NB4 (cell line): Measurements from ENCODE around the gene MAT1A.
"Not testable (repeated sequence)": the region's sequence is repeated elsewhere in the genome, so short reads cannot be mapped to it uniquely, and the experiment has no call there.

ENCODE experiments used
- DNase-seq: peaks from one replicate; pipeline ENCODE4 v3.0.0; 2010; ENCODE audit warnings: low read depth
- H3K4me3 ChIP-seq: one replicate; pipeline ENCODE4 v1.5.1; 2011; ENCODE audit warnings: mild to moderate bottlenecking, low read depth, low read length, moderate library complexity
- MYC ChIP-seq: IDR thresholded peaks from 2 replicates; pipeline ENCODE4 v1.6.1; 2011; ENCODE audit warnings: low read depth, low read length
- POLR2A ChIP-seq: IDR thresholded peaks from 2 replicates; pipeline ENCODE4 v1.6.1; 2011; ENCODE audit warnings: mild to moderate bottlenecking; ENCODE audit not compliant: insufficient read length; ENCODE audit errors: extremely low read depth
- TF ChIP-seq, protein P1 (sequence below): IDR thresholded peaks from one replicate; pipeline ENCODE4 v1.5.1; 2012; ENCODE audit warnings: low read depth, low read length
- TF ChIP-seq, protein P2 (sequence below): IDR thresholded peaks from 2 replicates; pipeline ENCODE4 v1.6.1; 2011; ENCODE audit warnings: low read depth, low read length

The MAT1A gene

DNA sequence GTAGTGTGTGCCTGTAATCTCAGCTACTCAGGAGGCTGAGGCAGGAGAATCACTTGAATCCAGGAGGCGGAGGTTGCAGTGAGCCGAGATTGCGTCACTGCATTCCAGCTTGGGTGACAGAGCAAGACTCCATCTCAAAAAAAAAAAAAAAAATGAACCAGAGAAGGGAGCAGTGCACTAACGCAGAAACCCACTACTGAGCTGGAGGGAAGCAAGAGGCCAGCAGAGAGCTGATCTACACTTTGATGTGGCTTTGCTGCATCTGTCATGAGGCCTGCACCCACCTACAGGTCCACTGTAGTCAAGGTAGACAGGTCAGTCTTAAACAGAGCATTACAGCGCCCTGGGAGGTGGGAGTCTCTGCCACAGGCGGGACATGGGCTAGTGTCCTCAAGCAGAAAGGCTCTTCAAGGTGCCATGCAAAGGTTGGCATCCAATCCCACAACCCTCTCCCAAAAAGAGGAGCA, 30.0 kb downstream of the MAT1A start:
- no peak overlapping the region for H3K4me3 ChIP-seq
- no peak for DNase-seq
- TF ChIP-seq, protein P1, sequence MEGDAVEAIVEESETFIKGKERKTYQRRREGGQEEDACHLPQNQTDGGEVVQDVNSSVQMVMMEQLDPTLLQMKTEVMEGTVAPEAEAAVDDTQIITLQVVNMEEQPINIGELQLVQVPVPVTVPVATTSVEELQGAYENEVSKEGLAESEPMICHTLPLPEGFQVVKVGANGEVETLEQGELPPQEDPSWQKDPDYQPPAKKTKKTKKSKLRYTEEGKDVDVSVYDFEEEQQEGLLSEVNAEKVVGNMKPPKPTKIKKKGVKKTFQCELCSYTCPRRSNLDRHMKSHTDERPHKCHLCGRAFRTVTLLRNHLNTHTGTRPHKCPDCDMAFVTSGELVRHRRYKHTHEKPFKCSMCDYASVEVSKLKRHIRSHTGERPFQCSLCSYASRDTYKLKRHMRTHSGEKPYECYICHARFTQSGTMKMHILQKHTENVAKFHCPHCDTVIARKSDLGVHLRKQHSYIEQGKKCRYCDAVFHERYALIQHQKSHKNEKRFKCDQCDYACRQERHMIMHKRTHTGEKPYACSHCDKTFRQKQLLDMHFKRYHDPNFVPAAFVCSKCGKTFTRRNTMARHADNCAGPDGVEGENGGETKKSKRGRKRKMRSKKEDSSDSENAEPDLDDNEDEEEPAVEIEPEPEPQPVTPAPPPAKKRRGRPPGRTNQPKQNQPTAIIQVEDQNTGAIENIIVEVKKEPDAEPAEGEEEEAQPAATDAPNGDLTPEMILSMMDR: no peak
- TF ChIP-seq, protein P2, sequence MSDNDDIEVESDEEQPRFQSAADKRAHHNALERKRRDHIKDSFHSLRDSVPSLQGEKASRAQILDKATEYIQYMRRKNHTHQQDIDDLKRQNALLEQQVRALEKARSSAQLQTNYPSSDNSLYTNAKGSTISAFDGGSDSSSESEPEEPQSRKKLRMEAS: no peak
- TF ChIP-seq MYC (no peak), POLR2A (no peak)

DNA sequence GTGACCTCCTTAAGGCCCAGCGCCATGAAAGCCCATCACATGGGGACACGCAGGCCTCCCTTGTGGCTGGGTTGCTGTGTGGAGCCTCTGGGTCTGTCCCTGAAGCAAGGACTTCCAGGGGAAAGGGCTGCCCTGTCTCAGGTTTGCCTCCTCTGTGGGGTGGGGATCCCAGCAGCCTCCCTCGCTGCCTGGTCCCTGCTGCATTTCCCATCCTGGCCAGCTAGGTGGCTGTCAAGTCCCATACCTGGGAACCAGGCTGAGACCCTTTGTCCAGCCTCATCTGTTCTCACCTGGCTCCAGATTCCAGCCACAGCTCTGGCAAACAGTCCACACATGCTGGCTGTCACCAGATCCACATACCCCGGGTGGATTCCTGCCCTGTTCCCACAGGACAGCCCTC, 32.7 kb downstream of the MAT1A start:
- TF ChIP-seq, protein P1: peak; percentile 33
- not testable (repeated sequence) for H3K4me3 ChIP-seq, DNase-seq

DNA sequence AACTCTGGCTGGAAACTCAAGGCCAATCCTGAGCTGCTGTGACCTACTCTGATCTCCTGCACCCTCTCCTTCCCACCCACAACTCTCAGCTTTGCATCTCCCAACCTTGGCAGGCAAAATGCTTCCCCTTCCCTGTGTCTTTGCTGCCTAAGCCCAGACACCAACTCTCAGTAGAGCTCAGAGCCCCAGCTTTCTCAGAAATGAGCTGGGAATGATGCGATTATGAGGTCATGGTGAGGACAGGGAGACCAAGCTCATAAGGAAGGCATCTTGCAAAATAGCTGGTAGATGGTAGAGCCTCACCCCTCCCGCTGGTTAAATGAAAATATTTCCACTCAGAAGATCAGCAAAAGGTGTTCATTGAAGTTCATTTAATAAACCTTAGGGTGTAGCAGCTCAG, 34.7 kb downstream of the MAT1A start:
- not testable (repeated sequence) for DNase-seq, H3K4me3 ChIP-seq

DNA sequence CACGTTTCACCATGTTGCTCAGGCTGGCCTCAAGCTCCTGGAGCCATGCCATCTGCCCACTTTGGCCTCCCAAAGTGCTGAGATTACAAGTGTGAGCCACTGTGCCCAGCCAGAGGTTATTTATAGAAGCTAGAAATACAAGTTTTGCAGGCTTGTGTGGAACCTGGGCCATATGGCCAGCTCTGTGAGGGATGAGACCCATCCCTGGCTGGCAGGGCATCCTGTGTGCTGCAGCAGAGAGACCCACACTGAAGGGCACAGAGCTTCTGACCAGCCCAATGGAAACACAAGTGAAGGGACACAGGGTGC, 35.5 kb downstream of the MAT1A start:
- DNase-seq, H3K4me3 ChIP-seq: not testable (repeated sequence)

DNA sequence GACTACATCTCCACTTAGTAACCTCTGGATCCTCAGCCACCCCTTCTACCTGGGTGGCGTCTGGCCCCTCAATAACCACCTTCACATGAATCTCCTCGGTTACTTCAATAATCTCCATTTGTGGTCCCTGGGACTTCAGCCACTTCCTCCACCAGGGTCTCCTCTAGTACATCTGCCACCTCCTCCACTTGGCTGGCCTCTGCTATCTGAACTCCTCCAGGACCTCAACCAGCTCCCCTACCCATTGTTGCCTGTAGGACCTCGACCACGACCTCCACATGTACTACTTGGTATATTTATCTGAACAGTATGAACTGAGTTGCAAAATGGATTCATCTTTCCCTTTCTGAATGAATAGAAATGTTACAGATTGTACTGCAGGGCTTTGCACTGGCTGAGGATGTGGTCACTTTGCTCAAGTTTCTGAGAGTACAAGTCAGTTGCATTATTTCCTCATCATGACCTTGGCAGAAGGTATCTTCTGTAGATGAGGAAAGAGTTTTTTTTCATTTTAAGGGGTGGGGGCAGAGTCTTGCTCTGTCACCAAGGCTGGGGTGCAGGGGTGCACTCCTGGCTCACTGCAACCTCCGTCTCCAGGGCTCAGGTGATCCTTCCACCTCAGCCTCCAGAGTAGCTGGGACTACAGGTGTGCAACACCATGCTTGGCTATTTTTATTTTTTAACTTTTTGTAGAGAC, 36.0 kb downstream of the MAT1A start:
- H3K4me3 ChIP-seq: no peak overlapping the region
- TF ChIP-seq MYC: 0 out of 2 replicates have a peak, but pooled peaks have one; percentile 34
- TF ChIP-seq, protein P1: no peak
- no peak for TF ChIP-seq POLR2A
- TF ChIP-seq, protein P2: peak; percentile 24; the same call in 1 of the 2 replicates

DNA sequence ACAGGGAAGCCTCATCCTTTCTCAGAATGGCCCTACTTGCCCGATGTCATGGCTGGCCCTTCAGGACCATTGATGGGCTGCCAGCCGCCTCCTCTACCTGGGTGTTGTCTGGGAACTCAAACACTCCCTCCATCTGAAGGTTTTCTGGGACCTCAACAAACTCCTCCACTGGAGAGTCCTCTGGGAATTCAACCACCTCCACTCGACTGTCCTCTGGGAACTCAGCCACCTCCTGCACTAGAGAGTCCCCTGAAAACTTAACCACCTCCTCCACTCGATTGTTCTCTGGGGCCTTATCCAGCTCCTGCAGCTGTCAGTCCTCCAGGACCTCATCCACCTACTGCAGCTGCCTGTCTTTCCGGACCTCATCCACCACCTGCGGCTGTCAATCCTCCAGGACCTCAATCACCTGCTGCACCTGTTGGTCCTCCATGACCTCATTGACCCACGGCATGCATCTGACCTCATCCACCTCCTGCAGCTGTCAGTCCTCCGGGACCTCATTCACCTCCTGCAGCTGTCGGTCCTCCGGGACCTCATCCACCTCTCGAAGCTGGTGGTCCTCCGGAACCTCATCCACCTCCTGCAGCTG, 37.1 kb downstream of the MAT1A start:
- TF ChIP-seq, protein P1: no peak
- TF ChIP-seq MYC: no peak
- no peak for TF ChIP-seq POLR2A
- TF ChIP-seq, protein P2: no peak
- no peak for DNase-seq
- no peak overlapping the region for H3K4me3 ChIP-seq

More for the DNA sequence above, 36.0 kb downstream of the MAT1A start:
- peak; percentile 72 for DNase-seq

DNA sequence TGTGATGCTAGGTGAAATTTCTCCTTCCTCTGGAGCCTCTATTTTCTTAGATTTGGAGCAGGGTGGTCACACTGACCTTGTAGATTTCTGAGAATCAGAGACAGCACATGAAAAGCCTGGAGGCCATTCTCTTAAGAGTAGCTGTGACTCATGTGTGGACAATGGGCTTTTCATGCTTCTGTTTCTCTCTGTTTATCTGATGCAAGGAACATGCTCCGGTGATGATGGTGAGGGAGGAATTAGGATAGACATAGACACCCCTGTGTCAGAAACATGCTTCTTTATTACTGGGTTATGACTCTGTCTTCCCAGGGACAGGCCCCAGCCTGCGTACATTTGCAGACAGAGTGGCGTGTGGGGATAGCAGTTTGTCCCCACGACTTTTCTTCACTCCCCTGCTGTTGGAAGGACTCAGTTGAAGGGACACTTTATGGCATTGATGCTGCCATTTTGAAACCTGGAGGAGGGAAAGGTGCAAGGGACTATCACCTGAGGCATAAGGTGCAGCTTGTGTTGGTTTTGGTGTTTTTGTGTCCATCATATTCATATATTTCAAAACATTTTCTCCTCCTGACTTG, 37.7 kb downstream of the MAT1A start:
- H3K4me3 ChIP-seq, DNase-seq: not testable (repeated sequence)

DNA sequence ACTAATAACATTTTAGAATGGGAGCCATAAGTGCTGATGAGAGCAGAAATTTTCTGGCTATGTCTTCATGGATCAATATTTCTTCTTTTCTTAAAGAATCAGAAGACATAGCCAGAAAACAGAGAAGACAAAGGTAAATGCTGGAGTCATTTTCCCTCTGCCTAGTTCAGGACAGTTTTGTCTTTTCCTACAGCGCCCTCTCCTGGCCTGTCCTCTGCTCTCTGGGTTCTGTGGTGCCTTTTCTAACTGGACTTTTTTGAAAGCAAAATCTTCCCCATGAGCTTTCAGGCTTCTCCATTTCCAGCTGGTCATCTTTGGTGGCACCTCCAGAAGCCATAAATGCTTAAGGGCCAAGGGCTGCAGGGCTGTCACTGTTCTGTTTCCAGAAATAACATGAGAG, 39.1 kb downstream of the MAT1A start:
- not testable (repeated sequence) for DNase-seq, H3K4me3 ChIP-seq

DNA sequence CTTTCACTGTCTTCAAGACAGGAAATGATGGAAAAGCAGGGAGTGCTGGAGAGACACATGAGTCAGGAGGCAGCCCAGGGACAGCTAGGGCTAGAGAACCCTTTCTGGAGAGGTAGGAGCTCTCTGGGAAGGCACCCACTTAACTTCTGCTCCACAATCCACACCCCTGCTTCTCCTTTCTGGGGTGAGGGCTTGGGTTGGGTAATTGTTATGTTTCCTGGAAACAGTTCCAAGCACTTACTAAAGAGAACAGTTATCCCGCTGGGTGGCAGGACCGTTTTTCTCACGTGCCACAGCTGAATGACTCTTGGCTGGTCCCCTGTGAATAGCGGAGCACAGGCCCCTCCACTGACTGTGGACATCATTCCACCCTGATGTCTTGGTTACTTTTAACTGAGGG, 39.6 kb downstream of the MAT1A start:
- not testable (repeated sequence) for H3K4me3 ChIP-seq, DNase-seq

DNA sequence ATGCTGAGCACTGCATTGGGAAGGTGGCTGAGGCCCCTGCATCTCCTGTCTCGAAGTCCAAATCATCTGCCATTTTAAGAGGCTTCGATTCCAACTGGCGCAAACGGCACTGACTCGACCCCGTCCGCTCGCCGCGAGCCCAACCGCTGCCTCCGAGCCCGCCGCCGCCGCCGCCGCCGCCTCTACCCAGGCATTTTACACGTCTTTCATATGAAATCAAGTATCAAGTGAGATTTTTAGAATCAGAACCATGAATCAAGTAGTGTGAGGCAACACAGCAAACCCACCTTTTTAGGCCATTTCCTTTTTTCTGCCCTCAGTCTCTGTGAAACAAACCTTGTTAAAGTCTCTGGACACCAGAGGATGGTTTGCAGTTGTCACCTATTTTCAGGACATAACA, 41.8 kb downstream of the MAT1A start:
- DNase-seq, H3K4me3 ChIP-seq: not testable (repeated sequence)

DNA sequence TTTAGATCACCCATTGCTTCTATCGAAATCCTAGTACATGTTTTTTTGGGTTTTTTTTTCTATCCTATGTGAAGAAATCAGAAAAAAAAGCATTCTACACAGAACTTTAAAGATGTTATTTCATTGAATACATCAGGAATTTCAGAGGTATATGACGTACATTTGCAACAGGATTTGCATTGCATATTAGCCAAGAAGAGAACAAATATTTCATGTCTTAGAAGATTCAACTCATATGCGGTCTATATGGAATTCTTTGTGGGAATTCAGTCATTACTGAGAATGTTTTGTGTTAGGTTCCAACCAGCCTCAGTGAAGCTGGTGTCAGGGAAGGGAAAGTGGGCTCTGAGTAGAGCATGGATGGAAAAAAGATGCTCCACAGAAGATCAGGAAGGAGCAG, 45.1 kb downstream of the MAT1A start:
- H3K4me3 ChIP-seq, DNase-seq: not testable (repeated sequence)

DNA sequence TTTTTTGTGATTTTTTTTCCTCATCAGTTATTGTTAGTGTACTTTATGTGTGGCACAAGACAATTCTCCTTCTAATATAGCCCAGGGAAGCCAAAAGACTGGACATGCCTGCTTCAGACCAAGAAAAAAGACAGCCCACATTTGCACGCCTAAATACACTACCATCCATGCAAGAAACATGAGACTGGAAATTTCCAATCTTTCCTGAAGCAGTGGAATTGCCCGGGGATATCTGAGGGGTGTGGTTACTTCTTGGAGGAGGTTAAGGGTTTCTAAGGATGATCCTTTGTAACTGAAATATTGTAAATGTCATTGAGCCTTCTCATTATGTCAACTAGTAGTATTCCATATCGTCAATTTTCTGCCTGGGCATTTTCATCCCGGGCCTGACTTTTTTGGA, 47.1 kb downstream of the MAT1A start:
- H3K4me3 ChIP-seq, DNase-seq: not testable (repeated sequence)
